NCI-H187 (cell line): ENCODE data around the gene GPSM1.

ENCODE experiments used
- DNase-seq, 2 experiments: peaks; one replicate each; lab custom pipeline; 2025; lab: John Stamatoyannopoulos, UW

Gene GPSM1

GRCh38 chr9:136377341-136378169 lies 50.2 kb downstream of the GPSM1 start:
- DNase-seq = no peak

GRCh38 chr9:136378170-136379002 lies 51.0 kb downstream of the GPSM1 start:
- DNase-seq = no peak

DNA sequence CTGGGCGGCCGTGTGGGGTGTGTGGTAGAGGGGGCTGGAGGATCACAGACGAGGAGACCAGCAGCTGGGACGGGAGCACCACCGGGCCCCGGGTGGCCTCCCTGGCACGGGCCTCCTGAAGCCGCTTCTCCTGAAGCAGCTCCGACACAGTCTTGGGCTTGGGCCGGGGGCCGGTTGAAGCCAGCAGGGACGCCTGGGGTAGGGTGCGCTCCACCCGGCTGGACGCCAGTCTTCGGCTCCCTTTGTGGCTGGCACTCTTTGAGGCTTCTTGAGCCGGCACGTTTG lies 51.6 kb downstream of the GPSM1 start:
- DNase-seq = no peak

- DNase-seq = no peak
These were observed 52.1 kb downstream of the GPSM1 start for GRCh38 chr9:136379401-136379800.

- DNase-seq = no peak
These were observed 52.6 kb downstream of the GPSM1 start for GRCh38 chr9:136379891-136380290.

GRCh38 chr9:136380381-136380780 lies 53.0 kb downstream of the GPSM1 start:
- DNase-seq = no peak

DNA sequence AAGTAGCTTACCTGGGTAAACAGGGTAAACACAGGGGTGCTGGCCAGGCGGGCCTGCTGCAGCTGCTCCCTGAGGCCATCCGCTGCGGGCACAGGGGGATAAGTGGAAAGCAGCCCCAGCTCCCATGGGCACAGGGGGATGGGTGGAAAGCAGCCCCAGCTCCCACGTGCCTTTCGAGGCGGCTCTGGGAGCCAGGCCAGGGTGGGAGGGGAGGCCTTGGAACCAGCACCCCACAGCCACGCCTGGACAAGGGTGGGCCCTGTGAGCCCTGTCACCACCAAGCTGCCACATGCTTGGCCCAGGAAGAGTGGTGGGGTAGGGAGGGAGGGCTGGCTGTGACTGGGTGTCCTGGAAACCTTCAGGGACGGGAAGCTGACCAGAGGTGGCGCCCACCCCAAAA lies 54.0 kb downstream of the GPSM1 start:
- no peak for DNase-seq

- no peak for DNase-seq
These were observed 54.7 kb downstream of the GPSM1 start for GRCh38 chr9:136381966-136382513.

DNA sequence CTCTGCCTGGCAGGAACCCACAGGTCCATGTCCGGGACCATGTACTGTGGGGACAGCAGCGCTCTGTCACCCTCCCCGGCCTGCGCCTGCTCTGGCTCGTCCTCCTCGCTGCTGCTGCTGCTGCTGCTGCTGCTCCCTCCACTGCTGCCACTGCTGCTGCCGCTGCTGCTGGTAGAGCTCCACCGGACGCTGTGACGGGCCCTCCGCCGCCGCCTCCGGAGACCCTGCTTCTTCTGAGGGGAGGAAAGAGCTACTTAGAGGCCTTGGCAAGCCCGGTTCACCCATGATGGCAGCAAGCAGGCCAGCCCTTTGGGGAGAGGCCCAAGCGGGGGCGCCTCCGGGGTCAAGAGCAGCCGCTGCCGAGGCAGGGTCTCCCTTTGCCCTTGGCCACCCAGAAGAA lies 56.1 kb downstream of the GPSM1 start:
- no peak for DNase-seq

DNA sequence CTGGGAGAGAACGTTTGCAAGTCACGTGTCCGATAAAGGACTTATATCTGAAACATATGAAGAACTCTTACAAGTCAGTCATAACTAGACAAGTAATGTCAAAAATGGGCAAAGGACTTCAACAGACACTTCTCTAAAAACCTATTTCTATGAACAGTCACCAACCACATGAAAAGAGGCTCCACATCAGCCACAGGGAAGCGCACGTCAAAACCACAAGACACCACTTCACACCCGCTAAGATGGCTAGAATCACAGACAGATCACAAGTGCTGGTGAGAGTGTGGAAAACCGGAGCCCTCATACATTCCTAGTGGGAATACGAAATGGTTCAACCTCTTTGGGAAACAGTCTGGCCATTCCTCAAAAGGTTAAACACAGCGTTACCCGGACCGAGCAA lies 57.7 kb downstream of the GPSM1 start:
- DNase-seq = no peak

DNA sequence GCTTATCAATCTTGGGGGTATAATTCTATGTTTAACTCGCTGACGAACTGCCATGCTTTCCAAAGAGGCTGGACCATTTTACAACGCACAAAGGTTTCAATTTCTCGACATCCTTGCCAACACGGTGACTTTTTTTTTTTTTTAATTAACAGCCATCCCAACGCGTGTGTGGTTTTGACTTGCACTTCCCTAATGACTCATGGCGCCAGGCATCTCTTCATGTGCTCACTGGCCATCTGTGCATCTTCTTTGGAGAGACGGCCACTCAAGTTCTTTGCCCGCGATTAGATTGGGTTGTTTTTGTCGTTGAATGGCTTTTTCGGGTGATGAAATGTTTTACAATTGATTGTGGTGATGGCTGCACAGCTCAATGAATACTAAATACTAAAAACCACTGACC lies 58.7 kb downstream of the GPSM1 start:
- DNase-seq = no peak

GRCh38 chr9:136387217-136387616 lies 59.9 kb downstream of the GPSM1 start:
- no peak for DNase-seq

DNA sequence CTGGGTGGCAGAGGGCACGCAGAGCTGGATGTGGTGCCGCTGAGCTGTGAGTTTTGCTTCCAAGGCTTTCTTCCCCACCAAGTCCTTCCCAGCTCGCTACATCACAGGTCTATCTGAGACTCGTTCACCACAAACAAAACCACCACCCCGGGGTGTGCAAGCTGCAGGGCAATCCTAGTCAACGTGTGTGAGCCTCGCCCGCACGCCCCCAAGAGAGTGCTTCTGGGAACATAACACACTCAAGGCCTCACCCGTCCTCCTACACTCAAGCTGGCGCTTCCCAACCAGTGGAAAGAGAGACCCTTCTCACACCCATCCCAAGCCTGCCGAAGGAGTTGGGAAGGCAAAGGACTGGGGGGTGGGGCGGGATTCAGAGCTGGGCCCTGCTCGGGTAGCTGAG lies 62.1 kb downstream of the GPSM1 start:
- DNase-seq = no peak

DNA sequence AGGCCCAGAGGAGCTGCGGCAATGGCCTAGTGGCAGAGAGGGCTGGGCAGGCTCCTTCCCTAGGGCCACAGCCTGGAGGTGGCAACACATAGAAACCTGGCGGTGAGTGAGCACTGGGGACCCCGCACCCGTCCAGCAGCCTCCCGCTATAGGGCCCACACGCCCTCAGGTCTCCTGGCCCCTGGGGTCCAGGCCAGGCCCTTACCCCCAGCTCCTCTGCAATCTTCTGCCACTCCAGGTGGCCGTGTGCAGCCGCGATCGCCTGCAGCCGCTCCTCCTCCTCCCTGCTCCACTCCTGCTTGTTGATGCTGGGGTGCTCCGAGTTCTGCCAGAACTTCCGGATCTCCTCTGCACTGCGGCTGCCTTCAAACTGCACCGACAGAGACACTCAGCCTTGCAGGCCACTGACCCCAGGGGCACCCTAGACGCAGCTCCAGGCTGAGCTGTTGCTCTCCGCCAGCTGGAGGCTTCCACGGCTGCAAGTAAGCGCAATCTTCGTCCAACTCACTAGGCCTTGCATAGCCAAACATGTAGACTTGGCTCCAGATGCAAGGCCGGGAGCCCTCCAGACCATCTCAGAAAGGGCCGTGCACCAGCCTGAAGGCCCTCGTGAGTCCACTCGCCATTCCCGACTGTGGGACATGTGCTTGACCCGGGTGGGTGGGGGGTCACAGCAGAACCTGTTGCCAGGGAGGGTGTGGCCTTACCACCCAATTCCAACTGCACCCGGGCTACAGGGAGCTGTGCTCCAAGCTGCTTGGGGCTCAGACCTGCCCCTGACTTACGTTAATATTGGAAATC lies 64.6 kb downstream of the GPSM1 start:
- DNase-seq = no peak

- no peak for DNase-seq
These were observed 65.5 kb downstream of the GPSM1 start for GRCh38 chr9:136392538-136393449.

DNA sequence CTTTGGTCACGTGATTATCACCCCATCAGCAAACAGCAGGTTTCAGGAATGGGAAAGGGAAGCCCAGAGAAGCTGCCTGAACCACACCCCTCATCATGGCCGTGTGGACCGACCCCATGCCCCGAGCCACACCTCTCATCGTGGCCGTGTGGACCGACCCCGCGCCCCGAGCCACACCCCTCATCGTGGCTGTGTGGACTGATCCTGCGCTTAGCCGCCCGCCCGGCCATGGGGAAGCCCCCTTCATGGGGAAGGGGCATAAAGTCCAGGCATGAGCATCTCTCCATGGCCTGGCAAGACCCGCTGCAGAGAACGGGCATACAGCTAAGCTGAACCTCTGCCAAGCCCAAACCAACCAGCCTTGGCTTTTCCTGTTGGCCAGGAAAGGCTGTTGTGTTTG lies 66.2 kb downstream of the GPSM1 start:
- no peak for DNase-seq

- DNase-seq = no peak
These were observed 67.1 kb downstream of the GPSM1 start for GRCh38 chr9:136394312-136395019.

GRCh38 chr9:136395020-136395340 lies 67.6 kb downstream of the GPSM1 start:
- DNase-seq = no peak

- no peak for DNase-seq
These were observed 68.2 kb downstream of the GPSM1 start for GRCh38 chr9:136395345-136396218.

- no peak for DNase-seq
These were observed 68.8 kb downstream of the GPSM1 start for GRCh38 chr9:136396219-136396515.
